Liver (tissue), 9 donors: ENCODE measurements around the gene GPR176. TPM values are rescaled to one million over a fixed set of nuclear protein-coding genes. Genes with fewer than 3 reads are reported as not detected.

Experiments
- DNase-seq: peaks from one replicate; pipeline ENCODE4 v3.0.0-alpha.2; 2017; ENCODE audit warnings: low spot score
- H3K27ac ChIP-seq, 2 donors: one replicate each; pipeline ENCODE4 v1.7.0; 2013; ENCODE audit warnings: inconsistent platforms in 2 of 2, low read length in 2 of 2, control low read depth in 1 of 2, low read depth in 1 of 2, mild to moderate bottlenecking in 1 of 2
- H3K27me3 ChIP-seq, 4 donors: one replicate each; pipeline versions ENCODE4 v1.6.1 to v1.7.0; 2013; ENCODE audit warnings: low read length in 3 of 4, inconsistent platforms in 1 of 4, mild to moderate bottlenecking in 1 of 4, moderate library complexity in 1 of 4; ENCODE audit not compliant: control insufficient read depth in 4 of 4, insufficient read depth in 4 of 4
- H3K36me3 ChIP-seq, 4 donors: one replicate each; pipeline versions ENCODE4 v1.6.1 to v1.7.0; 2013; ENCODE audit warnings: low read length in 3 of 4, mild to moderate bottlenecking in 3 of 4, low read depth in 1 of 4, moderate library complexity in 1 of 4; ENCODE audit not compliant: control insufficient read depth in 4 of 4, insufficient read depth in 3 of 4
- H3K4me1 ChIP-seq, 4 donors: one replicate each; pipeline versions ENCODE4 v1.6.1 to v1.7.0; 2013; ENCODE audit warnings: low read length in 3 of 4, mild to moderate bottlenecking in 3 of 4, moderate library complexity in 1 of 4; ENCODE audit not compliant: control insufficient read depth in 4 of 4, insufficient read depth in 4 of 4
- H3K4me3 ChIP-seq, 3 donors: one replicate each; pipeline versions ENCODE4 v1.6.1 to v1.7.0; 2013; ENCODE audit warnings: low read length in 3 of 3, control low read depth in 1 of 3, low read depth in 1 of 3, mild to moderate bottlenecking in 1 of 3
- H3K9ac ChIP-seq, 2 donors: one replicate each; pipeline ENCODE4 v1.7.0; 2013; ENCODE audit warnings: low read length in 2 of 2, mild to moderate bottlenecking in 2 of 2, moderate library complexity in 2 of 2, control low read depth in 1 of 2, low read depth in 1 of 2
- H3K9me3 ChIP-seq, 4 donors: one replicate each; pipeline versions ENCODE4 v1.6.1 to v1.7.0; 2013; ENCODE audit warnings: low read length in 3 of 4; ENCODE audit not compliant: control insufficient read depth in 4 of 4
- ATF3 ChIP-seq: IDR thresholded peaks from 2 replicates; pipeline ENCODE4 v1.6.1; 2016; ENCODE audit warnings: antibody characterized with exemption
- FOXA1 ChIP-seq: IDR thresholded peaks from 2 replicates; pipeline ENCODE4 v1.6.1; 2016; ENCODE audit warnings: antibody characterized with exemption
- FOXA2 ChIP-seq: IDR thresholded peaks from 2 replicates; pipeline ENCODE4 v1.6.1; 2016; ENCODE audit warnings: antibody characterized with exemption
- GABPA ChIP-seq, 2 donors: IDR thresholded peaks in 1 of 2; conservative IDR thresholded peaks in 1 of 2; 2 replicates each; pipeline ENCODE4 v1.6.1; 2016; ENCODE audit warnings: antibody characterized with exemption in 2 of 2, mild to moderate bottlenecking in 1 of 2, moderate library complexity in 1 of 2
- HNF4A ChIP-seq, 2 donors: conservative IDR thresholded peaks; 2 replicates each; pipeline ENCODE4 v1.6.1; 2016; ENCODE audit warnings: antibody characterized with exemption in 2 of 2, mild to moderate bottlenecking in 2 of 2
- HNF4G ChIP-seq: IDR thresholded peaks from 2 replicates; pipeline ENCODE4 v1.6.1; 2016; ENCODE audit warnings: antibody characterized with exemption
- JUND ChIP-seq, 2 donors: IDR thresholded peaks; 2 replicates each; pipeline ENCODE4 v1.6.1; 2016; ENCODE audit warnings: antibody characterized with exemption in 2 of 2
- MAX ChIP-seq: IDR thresholded peaks from 2 replicates; pipeline ENCODE4 v1.6.1; 2016; ENCODE audit warnings: antibody characterized with exemption
- NR2F2 ChIP-seq: IDR thresholded peaks from 2 replicates; pipeline ENCODE4 v1.6.1; 2016; ENCODE audit warnings: antibody characterized with exemption
- RAD21 ChIP-seq, 2 donors: IDR thresholded peaks; 2 replicates each; pipeline ENCODE4 v1.6.1; 2016; ENCODE audit warnings: antibody characterized with exemption in 2 of 2, mild to moderate bottlenecking in 2 of 2
- REST ChIP-seq: IDR thresholded peaks from 2 replicates; pipeline ENCODE4 v1.6.1; 2016; ENCODE audit warnings: antibody characterized with exemption, mild to moderate bottlenecking
- RXRA ChIP-seq, 2 donors: IDR thresholded peaks; 2 replicates each; pipeline ENCODE4 v1.6.1; 2017 to 2018; ENCODE audit warnings: antibody characterized with exemption in 2 of 2, mild to moderate bottlenecking in 1 of 2
- SP1 ChIP-seq: IDR thresholded peaks from 2 replicates; pipeline ENCODE4 v1.6.1; 2018; ENCODE audit warnings: antibody characterized with exemption, mild to moderate bottlenecking
- TAF1 ChIP-seq: conservative IDR thresholded peaks from 2 replicates; pipeline ENCODE4 v1.6.1; 2016; ENCODE audit warnings: antibody characterized with exemption, mild to moderate bottlenecking
- YY1 ChIP-seq: IDR thresholded peaks from 2 replicates; pipeline ENCODE4 v1.6.1; 2016; ENCODE audit warnings: antibody characterized with exemption, mild to moderate bottlenecking
- ZBTB33 ChIP-seq: IDR thresholded peaks from 2 replicates; pipeline ENCODE4 v1.6.1; 2016; ENCODE audit warnings: antibody characterized with exemption
- WGBS: extraction: QIAGEN DNeasy Blood & Tissue Kit; methylation state at CpG from one replicate; pipeline ENCODE4 v1.1.7; 2013; 5-methylcytosine and 5-hydroxymethylcytosine counted together
- polyA plus RNA-seq, 2 donors: library from polyadenylated mRNA; stranded (reverse) in 1 of 2; unstranded in 1 of 2; fragments of 200-250 nt in 1 of 2; fragments of >200 nt in 1 of 2; fragmentation: Nextera tagmentation in 1 of 2; extraction: Ambion mirVana in 1 of 2; gene quantifications; one replicate each; pipeline versions ENCODE4 v1.2.1 to v1.2.3, GENCODE V29; 2013 to 2015
- total RNA-seq, 2 donors: library from RNA; depleted of rRNA; stranded (reverse); fragments of >200 nt; gene quantifications; one replicate each; pipeline ENCODE4 v1.2.3, GENCODE V29; 2014
- TF ChIP-seq, protein P1 (sequence below): fragments of 150-350 bp; IDR thresholded peaks from 2 replicates; pipeline ENCODE4 v1.5.1; 2017; ENCODE audit warnings: improper control_type of control experiment, low read depth, low read length; ENCODE audit not compliant: missing input control
- donor health status: healthy.
- donor health status: healthy.
- donor health status: healthy.
- donor health status: healthy.
- donor health status: healthy.

The GPR176 gene
- total and polyA plus RNA-seq, 4 donors: 0.44 to 1.7 (median 1.4) TPM

GRCh38 chr15:39834256-39834655 is 85.8 kb downstream of the GPR176 start:
- no peak for DNase-seq
- H3K36me3 ChIP-seq: no peaks in the 10 kb centered on the region
- H3K9me3 ChIP-seq: no peaks in the 10 kb centered on the region
- no peak overlapping the region for H3K27ac ChIP-seq
- no peak for TF ChIP-seq NR2F2
- no peak for TF ChIP-seq SP1
- no peak for TF ChIP-seq MAX
- no peak for TF ChIP-seq YY1
- TF ChIP-seq FOXA1: no peak
- TF ChIP-seq RXRA (IDR thresholded peaks at IDR 0.05): no peak
- TF ChIP-seq JUND (IDR thresholded peaks at IDR 0.05): no peak
- TF ChIP-seq, protein P1, sequence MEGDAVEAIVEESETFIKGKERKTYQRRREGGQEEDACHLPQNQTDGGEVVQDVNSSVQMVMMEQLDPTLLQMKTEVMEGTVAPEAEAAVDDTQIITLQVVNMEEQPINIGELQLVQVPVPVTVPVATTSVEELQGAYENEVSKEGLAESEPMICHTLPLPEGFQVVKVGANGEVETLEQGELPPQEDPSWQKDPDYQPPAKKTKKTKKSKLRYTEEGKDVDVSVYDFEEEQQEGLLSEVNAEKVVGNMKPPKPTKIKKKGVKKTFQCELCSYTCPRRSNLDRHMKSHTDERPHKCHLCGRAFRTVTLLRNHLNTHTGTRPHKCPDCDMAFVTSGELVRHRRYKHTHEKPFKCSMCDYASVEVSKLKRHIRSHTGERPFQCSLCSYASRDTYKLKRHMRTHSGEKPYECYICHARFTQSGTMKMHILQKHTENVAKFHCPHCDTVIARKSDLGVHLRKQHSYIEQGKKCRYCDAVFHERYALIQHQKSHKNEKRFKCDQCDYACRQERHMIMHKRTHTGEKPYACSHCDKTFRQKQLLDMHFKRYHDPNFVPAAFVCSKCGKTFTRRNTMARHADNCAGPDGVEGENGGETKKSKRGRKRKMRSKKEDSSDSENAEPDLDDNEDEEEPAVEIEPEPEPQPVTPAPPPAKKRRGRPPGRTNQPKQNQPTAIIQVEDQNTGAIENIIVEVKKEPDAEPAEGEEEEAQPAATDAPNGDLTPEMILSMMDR: no peak
- no peak for TF ChIP-seq HNF4A (conservative IDR thresholded peaks at IDR 0.05)
- TF ChIP-seq FOXA2: no peak
- no peak for TF ChIP-seq REST
- TF ChIP-seq HNF4G: no peak
- no peak for TF ChIP-seq TAF1
- H3K4me1 ChIP-seq: no peaks in the 10 kb centered on the region
- no peaks in the 10 kb centered on the region for H3K27me3 ChIP-seq
- H3K9ac ChIP-seq: no peak overlapping the region
- no peak overlapping the region for H3K4me3 ChIP-seq

DNA sequence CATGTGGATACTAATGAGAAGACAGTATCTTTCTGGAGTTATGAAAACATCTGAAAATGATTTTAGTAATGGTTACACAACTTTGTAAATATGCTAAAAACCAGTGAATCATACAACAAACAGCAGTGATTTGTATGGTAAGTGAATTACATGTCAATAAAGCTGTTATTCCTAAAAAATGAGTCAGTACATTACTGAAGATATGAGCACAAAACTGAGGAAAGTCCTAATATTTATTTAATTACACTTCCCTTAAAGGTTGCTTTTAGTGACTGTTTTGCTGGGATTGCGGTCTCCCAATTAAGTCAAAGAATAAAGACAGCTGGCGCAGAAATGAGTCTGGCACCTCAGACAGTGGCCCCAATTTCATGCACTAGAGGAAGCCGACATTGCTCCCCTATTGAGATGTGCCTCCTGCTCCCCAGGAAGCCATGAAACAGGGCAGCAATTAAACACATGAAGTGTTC is 86.5 kb downstream of the GPR176 start:
- no peak overlapping the region for H3K4me3 ChIP-seq
- H3K9ac ChIP-seq: no peak overlapping the region
- no peak for DNase-seq
- H3K27me3 ChIP-seq: no peaks in the 10 kb centered on the region
- TF ChIP-seq FOXA1 (no peak), SP1 (no peak)
- peaks cover 0 to 6% (median 5%) of the 10 kb centered on the region in 4 donors for H3K4me1 ChIP-seq
- no peaks in the 10 kb centered on the region for H3K36me3 ChIP-seq
- H3K27ac ChIP-seq: no peak overlapping the region
- H3K9me3 ChIP-seq: no peaks in the 10 kb centered on the region
- 94% methylated on average over 3 of the region's 3 CpGs for WGBS

GRCh38 chr15:39830166-39830565 is 89.9 kb downstream of the GPR176 start:
- H3K9ac ChIP-seq: no peak overlapping the region
- H3K4me3 ChIP-seq: no peak overlapping the region
- no peaks in the 10 kb centered on the region for H3K9me3 ChIP-seq
- no peak overlapping the region for H3K27ac ChIP-seq
- H3K4me1 ChIP-seq: peaks cover 0 to 9% (median 6%) of the 10 kb centered on the region in 4 donors
- no peak for DNase-seq
- WGBS: 60% methylated on average over 1 of the region's 1 CpG
- H3K36me3 ChIP-seq: no peaks in the 10 kb centered on the region
- no peaks in the 10 kb centered on the region for H3K27me3 ChIP-seq
- TF ChIP-seq YY1 (no peak), HNF4G (no peak), ZBTB33 (no peak), SP1 (no peak), RXRA (IDR thresholded peaks at IDR 0.05) (no peak), JUND (IDR thresholded peaks at IDR 0.05) (no peak), FOXA2 (no peak), REST (no peak), HNF4A (conservative IDR thresholded peaks at IDR 0.05) (no peak), ATF3 (no peak), NR2F2 (no peak), TAF1 (no peak), GABPA (IDR thresholded peaks at IDR 0.05 in 1 of 2, conservative IDR thresholded peaks at IDR 0.05 in 1 of 2) (no peak), RAD21 (IDR thresholded peaks at IDR 0.05) (no peak)
